Stimulated activated naive B cell treated with anti-CD40 and anti-IgM and Interleukin-4, amounts not matched to agents 10 μg/mL and 1 μg/mL and 100 μg/mL, for 72 hours (primary cell): ENCODE measurements around the gene PRR16.
"Not testable (repeated sequence)": the region's sequence is repeated elsewhere in the genome, so short reads cannot be mapped to it uniquely, and the experiment has no call there.

Experiments used
- ATAC-seq, 2 donors: fragments of 150-1000 bp; cut with Tn5 transposase; replicated peaks; 2 replicates each; pipeline ENCODE4 v1.10.0; 2021; ENCODE audit warnings: moderate library complexity in 1 of 2
- DNase-seq: peaks from one replicate; pipeline ENCODE4 v3.0.0; 2021
- H3K27ac Mint-ChIP-seq: one replicate; pipeline ENCODE4 v1.8.0; 2022; ENCODE audit warnings: mild to moderate bottlenecking, mixed read lengths
- H3K27me3 Mint-ChIP-seq, 2 donors: one replicate each; pipeline ENCODE4 v1.8.0; 2022; ENCODE audit warnings: mixed read lengths in 2 of 2
- H3K36me3 Mint-ChIP-seq, 2 donors: one replicate each; pipeline ENCODE4 v1.8.0; 2022; ENCODE audit warnings: mixed read lengths in 2 of 2, mild to moderate bottlenecking in 1 of 2
- H3K4me1 Mint-ChIP-seq, 2 donors: one replicate each; pipeline ENCODE4 v1.8.0; 2022; ENCODE audit warnings: mixed read lengths in 2 of 2, mild to moderate bottlenecking in 1 of 2
- H3K4me3 Mint-ChIP-seq, 2 donors: one replicate each; pipeline ENCODE4 v1.8.0; 2022; ENCODE audit warnings: mild to moderate bottlenecking in 2 of 2, mixed read lengths in 2 of 2, moderate library complexity in 1 of 2
- H3K9me3 Mint-ChIP-seq, 2 donors: one replicate each; pipeline ENCODE4 v1.8.0; 2022; ENCODE audit warnings: mixed read lengths in 2 of 2, mild to moderate bottlenecking in 1 of 2

Gene PRR16

DNA sequence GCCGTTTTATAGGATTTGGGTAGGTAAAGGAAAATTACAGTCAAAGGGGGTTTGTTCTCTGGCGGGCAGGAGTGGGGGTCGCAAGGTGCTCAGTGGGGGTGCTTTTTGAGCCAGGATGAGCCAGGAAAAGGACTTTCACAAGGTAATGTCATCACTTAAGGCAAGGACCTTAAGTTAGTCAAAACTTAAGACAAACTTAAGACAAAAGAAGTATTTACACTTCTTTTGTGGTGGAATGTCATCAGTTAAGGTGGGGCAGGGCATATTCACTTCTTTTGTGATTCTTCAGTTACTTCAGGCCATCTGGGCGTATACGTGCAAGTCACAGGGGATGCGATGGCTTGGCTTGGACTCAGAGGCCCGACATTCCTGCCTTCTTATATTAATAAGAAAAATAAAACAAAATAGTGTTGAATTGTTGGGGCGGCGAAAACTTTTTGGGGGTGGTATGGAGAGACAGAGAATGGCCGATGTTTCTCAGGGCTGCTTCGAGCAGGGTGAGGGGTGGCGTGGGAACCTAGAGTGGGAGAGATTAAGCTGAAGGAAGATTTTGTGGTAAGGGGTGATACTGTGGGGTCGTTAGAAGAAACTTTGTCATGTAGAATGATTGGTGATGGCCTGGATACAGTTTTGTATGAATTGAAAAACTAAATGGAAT, 233.7 kb downstream of the PRR16 start:
- H3K4me3 Mint-ChIP-seq, ATAC-seq, H3K36me3 Mint-ChIP-seq, H3K27ac Mint-ChIP-seq, DNase-seq, H3K9me3 Mint-ChIP-seq, H3K4me1 Mint-ChIP-seq: not testable (repeated sequence)
- H3K27me3 Mint-ChIP-seq, result peaks cover 16% of the 10 kb centered on the region in 2 donors

DNA sequence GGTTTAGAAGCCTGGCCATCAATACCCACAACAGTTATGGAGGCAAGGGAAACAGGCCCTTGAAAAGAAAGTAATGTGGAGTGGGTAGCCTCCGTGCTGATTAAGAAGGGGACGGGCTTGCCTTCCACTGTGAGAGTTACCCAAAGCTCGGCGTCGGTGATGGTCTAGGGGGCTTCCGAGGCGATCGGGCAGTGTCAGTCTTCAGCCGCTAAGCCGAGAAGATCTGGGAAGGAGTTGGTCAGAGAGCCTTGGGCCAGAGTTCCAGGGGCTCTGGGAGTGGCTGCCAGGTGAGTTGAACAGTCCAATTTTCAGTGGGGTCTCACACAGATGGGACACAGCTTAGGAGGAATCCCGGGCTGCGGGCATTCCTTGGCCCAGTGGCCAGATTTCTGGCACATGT, 236.6 kb downstream of the PRR16 start:
- H3K4me3 Mint-ChIP-seq, H3K27ac Mint-ChIP-seq, DNase-seq, H3K36me3 Mint-ChIP-seq, ATAC-seq, H3K4me1 Mint-ChIP-seq, H3K9me3 Mint-ChIP-seq: not testable (repeated sequence)
- peaks cover 18 to 19% of the 10 kb centered on the region in 2 donors for H3K27me3 Mint-ChIP-seq

DNA sequence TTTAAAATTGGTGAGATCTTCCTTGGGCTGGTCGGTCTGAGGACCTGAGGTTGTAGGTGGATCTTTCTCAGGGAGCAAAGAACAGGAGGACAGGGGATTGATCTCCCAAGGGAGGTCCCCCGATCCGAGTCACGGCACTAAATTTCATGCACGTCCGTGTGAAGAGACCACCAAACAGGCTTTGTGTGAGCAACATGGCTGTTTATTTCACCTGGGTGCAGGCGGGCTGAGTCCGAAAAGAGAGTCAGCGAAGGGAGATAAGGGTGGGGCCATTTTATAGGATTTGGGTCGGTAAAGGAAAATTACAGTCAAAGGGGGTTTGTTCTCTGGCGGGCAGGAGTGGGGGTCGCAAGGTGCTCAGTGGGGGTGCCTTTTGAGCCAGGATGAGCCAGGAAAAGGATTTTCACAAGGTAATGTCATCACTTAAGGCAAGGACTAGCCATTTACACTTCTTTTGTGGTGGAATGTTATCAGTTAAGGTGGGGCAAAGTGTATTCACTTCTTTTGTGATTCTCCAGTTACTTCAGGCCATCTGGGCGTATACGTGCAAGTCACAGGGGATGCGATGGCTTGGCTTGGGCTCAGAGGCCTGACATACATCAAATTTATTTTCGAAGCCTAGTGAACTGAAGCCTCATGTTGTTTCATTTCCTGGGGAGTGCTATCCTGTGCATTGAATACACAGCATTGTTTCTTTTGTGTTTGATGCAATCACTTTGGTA, 238.9 kb downstream of the PRR16 start:
- DNase-seq, H3K4me1 Mint-ChIP-seq, H3K9me3 Mint-ChIP-seq, H3K4me3 Mint-ChIP-seq, ATAC-seq, H3K27ac Mint-ChIP-seq, H3K36me3 Mint-ChIP-seq: not testable (repeated sequence)
- H3K27me3 Mint-ChIP-seq, result peaks cover 18 to 19% of the 10 kb centered on the region in 2 donors

DNA sequence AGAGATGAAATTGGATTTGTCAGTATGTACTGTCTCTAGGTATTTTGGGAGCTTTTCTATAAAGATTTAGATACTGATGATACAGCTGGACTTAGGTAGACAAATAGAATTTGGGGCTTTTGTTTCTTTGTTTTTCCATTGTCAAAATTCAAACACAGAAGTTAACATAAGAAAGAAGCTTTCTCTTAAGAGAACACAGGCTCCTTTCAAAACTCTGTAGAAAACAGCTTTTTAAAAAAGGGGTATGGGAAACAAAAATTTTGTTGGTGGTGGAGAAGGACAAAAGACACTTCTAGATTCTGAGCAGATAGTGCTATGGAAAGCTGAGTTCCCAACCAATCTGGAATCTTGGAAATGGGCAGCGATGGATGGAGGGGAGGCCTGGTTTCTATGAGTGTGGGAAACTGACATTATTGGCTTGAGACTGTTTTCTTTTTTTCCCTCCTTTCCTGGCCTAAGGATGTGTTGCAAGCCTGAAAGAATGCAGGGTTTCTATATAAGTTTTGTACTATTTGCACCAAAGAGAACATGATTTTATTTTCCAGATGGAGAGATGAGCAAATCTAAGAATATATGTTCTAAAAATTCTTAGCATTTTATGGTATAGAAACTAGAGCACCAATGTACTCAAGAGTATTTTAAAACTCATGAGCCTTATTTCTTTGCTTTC, 240.0 kb downstream of the PRR16 start:
- H3K27me3 Mint-ChIP-seq, result peaks cover 18 to 19% of the 10 kb centered on the region in 2 donors
- DNase-seq (no peak), ATAC-seq (no peak)
- H3K4me1 Mint-ChIP-seq, result no peaks in the 10 kb centered on the region
- peaks cover 2 to 3% of the 10 kb centered on the region in 2 donors for H3K9me3 Mint-ChIP-seq
- no peaks in the 10 kb centered on the region for H3K36me3 Mint-ChIP-seq
- no peak overlapping the region for H3K27ac Mint-ChIP-seq
- no peak overlapping the region for H3K4me3 Mint-ChIP-seq

DNA sequence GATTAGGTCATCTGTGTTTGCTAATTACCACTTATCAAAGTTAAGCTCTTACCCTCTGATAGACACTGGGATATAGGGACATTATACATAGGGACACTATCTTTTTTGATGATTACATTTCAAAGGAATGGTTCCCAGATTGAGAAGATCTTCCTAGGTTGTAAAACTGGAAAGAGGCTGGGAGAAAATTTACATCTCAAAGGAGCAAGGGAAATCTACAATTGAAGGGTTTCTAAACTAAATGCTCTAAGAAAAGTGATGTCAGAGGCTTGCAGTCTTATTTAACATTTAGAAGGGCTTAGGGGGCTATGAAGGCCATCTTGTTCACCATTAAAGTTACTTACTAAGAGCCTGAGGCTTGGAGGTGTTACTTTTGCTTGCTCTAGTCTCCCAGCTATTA, 242.8 kb downstream of the PRR16 start:
- H3K27ac Mint-ChIP-seq, result no peak overlapping the region
- no peak for ATAC-seq
- H3K36me3 Mint-ChIP-seq, result no peaks in the 10 kb centered on the region
- H3K4me3 Mint-ChIP-seq, result no peak overlapping the region
- H3K4me1 Mint-ChIP-seq, result no peaks in the 10 kb centered on the region
- peaks cover 0 to under 1% of the 10 kb centered on the region in 2 donors for H3K9me3 Mint-ChIP-seq
- peaks cover 11 to 13% of the 10 kb centered on the region in 2 donors for H3K27me3 Mint-ChIP-seq
- DNase-seq, result no peak

DNA sequence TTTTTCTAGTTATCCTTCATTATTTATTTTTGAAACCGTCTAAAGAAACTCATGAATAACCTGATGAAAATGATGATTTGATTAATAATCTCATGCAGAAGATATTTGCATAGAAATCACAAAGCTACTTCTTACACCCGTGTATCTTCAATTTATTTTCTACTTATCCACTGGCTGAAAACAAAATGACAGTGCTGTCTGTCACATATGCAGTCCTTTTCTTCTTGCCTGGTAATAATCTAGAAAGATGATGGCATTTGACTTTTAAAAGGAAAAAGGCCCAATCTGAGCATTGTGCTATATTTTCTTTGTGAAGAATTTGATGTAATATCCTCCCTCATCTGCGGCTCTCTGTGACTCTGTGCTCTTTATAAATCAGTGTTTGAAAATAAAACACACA, 253.3 kb downstream of the PRR16 start:
- DNase-seq, result no peak
- no peaks in the 10 kb centered on the region for H3K4me1 Mint-ChIP-seq
- no peaks in the 10 kb centered on the region for H3K27me3 Mint-ChIP-seq
- no peaks in the 10 kb centered on the region for H3K9me3 Mint-ChIP-seq
- no peak for ATAC-seq
- H3K27ac Mint-ChIP-seq, result no peak overlapping the region
- H3K4me3 Mint-ChIP-seq, result no peak overlapping the region
- H3K36me3 Mint-ChIP-seq, result no peaks in the 10 kb centered on the region

DNA sequence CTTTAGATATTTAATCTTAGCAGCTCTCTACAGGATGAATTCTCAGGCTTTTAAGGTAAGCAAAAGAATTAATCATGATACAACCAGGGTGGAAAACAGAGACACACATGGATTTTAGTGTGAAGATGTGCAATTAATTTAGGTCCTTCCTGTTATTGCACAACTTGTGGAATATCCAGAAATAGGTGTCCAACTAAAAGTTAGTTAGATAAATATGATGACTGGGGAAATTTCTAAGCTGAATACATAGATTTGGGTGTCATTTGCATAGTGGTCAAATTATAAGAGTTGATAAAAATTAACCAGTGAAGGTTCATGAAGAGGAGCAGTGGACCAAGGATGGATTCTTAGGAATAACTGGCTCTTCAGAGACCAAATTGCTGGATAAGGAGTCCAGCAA, 266.1 kb downstream of the PRR16 start:
- DNase-seq (no peak), ATAC-seq (no peak)
- no peak overlapping the region for H3K27ac Mint-ChIP-seq
- H3K4me1 Mint-ChIP-seq, result no peaks in the 10 kb centered on the region
- H3K27me3 Mint-ChIP-seq, result no peaks in the 10 kb centered on the region
- no peak overlapping the region for H3K4me3 Mint-ChIP-seq
- H3K9me3 Mint-ChIP-seq, result no peaks in the 10 kb centered on the region
- no peaks in the 10 kb centered on the region for H3K36me3 Mint-ChIP-seq

DNA sequence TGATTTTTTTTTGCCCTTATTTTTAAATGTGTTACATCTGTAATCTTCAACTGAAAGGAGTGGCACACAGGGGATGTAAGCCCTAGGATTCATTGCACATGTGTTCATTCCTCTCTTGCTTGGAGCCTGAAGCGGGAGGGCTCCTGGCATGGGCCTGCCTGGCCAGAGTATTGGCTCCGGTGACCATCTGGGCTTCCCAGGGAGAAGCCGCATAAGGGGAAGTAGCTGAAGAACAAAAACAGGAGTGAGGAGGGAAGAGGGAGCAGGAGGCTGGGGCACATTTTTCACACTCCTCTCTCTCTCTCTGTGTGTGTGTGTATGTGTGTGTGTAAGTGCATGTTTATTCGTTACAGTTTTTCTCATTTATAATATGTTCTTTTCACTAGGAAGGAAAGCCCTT, 269.9 kb downstream of the PRR16 start:
- no peak for ATAC-seq
- H3K27me3 Mint-ChIP-seq, result no peaks in the 10 kb centered on the region

DNA sequence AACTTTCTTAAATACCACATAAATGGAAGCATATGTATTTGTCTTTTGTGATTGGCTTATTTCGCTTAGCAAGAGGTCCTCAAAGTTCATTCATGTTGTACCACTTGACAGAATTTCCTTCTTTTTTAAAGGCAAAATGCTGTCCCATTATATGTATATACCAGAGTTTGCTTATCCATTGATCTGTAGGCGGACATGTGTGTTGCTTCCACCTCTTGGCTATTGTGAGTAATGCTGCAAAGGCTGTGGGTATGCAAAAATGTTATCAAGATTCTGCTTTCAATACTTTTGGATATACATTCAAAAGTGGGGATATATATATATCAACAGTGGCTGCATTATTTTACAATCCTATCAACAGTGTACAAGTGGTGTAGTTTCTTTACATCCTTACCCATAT, 271.0 kb downstream of the PRR16 start:
- DNase-seq, result no peak
- no peaks in the 10 kb centered on the region for H3K4me1 Mint-ChIP-seq
- ATAC-seq, result no peak

More for the DNA sequence above, 269.9 kb downstream of the PRR16 start:
- H3K27ac Mint-ChIP-seq, result no peak overlapping the region
- H3K9me3 Mint-ChIP-seq, result no peaks in the 10 kb centered on the region
- H3K36me3 Mint-ChIP-seq, result no peaks in the 10 kb centered on the region
- no peaks in the 10 kb centered on the region for H3K4me1 Mint-ChIP-seq
- no peak for DNase-seq
- no peak overlapping the region for H3K4me3 Mint-ChIP-seq

More for the DNA sequence above, 271.0 kb downstream of the PRR16 start:
- Mint-ChIP-seq H3K4me3 (no peak overlapping the region), H3K9me3 (no peaks in the 10 kb centered on the region), H3K36me3 (no peaks in the 10 kb centered on the region), H3K27me3 (no peaks in the 10 kb centered on the region), H3K27ac (no peak overlapping the region)
